Testis (tissue), 3 donors: ENCODE measurements around the gene SRXN1. TPM values are rescaled to one million over a fixed set of nuclear protein-coding genes. Genes with fewer than 3 reads are reported as not detected.

Source experiments
- DNase-seq: peaks from one replicate; pipeline ENCODE4 v3.0.0-alpha.2; 2019
- H3K27ac ChIP-seq, 2 donors: fragments of 200-600 bp; sonication (generic); one replicate each; pipeline ENCODE4 v1.5.1; 2019
- H3K27me3 ChIP-seq: fragments of 200-600 bp; sonication (generic); one replicate; pipeline ENCODE4 v1.5.1; 2019
- H3K36me3 ChIP-seq: fragments of 200-600 bp; sonication (generic); one replicate; pipeline ENCODE4 v1.5.1; 2017; ENCODE audit warnings: low read depth; ENCODE audit errors: missing control alignments
- H3K4me1 ChIP-seq: fragments of 200-600 bp; sonication (generic); one replicate; pipeline ENCODE4 v1.5.1; 2019
- H3K4me3 ChIP-seq, 2 donors: fragments of 200-600 bp; sonication (generic); one replicate each; pipeline ENCODE4 v1.5.1; 2017 to 2019
- H3K9me3 ChIP-seq: fragments of 200-600 bp; sonication (generic); one replicate; pipeline ENCODE4 v1.5.1; 2017
- CTCF ChIP-seq, 3 experiments: fragments of 450-650 bp in 2 of 3; fragments of 200-600 bp in 1 of 3; sonication (generic) in 1 of 3; IDR thresholded peaks; one replicate each; pipeline ENCODE4 v1.5.1; 2016 to 2019; ENCODE audit warnings: antibody characterized with exemption in 3 of 3, mild to moderate bottlenecking in 2 of 3, moderate library complexity in 1 of 3
- POLR2A ChIP-seq: fragments of 450-650 bp; IDR thresholded peaks from one replicate; pipeline ENCODE4 v1.6.1; 2017; ENCODE audit warnings: antibody characterized with exemption, mild to moderate bottlenecking, moderate library complexity
- WGBS, 2 donors: methylation state at CpG; one replicate each; pipeline ENCODE4 v1.1.5; 2018; 5-methylcytosine and 5-hydroxymethylcytosine counted together
- intact Hi-C: fragments of 100-400 bp; cut with DNase I; formaldehyde crosslinking; loops from one replicate; pipeline ENCODE4 v1.15.1; 2023; ENCODE audit warnings: low total_unique reads
- polyA plus RNA-seq: library from polyadenylated mRNA; stranded (reverse); fragments of 350-450 nt; fragmentation: Illumina TruSeq; extraction: RNeasy Lipid Tissue Mini Kit (QIAGEN cat#74804); gene quantifications from one replicate; pipeline ENCODE4 v1.2.3, GENCODE V29; 2014; ENCODE audit warnings: low read depth, low replicate concordance; ENCODE audit not compliant: insufficient read depth
- total RNA-seq, 2 donors: library from RNA; depleted of rRNA; stranded (reverse); fragments of >200 nt; gene quantifications; one replicate each; pipeline ENCODE4 v1.2.3, GENCODE V29; 2016

The SRXN1 gene
- total and polyA plus RNA-seq, 3 donors from 2014 or later, result 20.6 to 29.8 (median 26.9) TPM

GRCh38 chr20:620246-620645, 32.8 kb downstream of the SRXN1 start:
- Histone ChIP-seq H3K9me3 (no peaks in the 10 kb centered on the region), H3K36me3 (no peaks in the 10 kb centered on the region), H3K4me1 (no peaks in the 10 kb centered on the region), H3K27me3 (no peaks in the 10 kb centered on the region), H3K4me3 (no peak overlapping the region), H3K27ac (no peak overlapping the region)
- TF ChIP-seq CTCF (IDR thresholded peaks at IDR 0.05) (no peak), POLR2A (no peak)
- no peak for DNase-seq
- WGBS, 2 donors, result 42 to 70% methylated on average over 7 of the region's 7 CpGs
- intact Hi-C loops, result no loop called here

- H3K4me1 ChIP-seq, result no peaks in the 10 kb centered on the region
- H3K27me3 ChIP-seq, result no peaks in the 10 kb centered on the region
- H3K36me3 ChIP-seq, result no peaks in the 10 kb centered on the region
- no peak for TF ChIP-seq POLR2A
- no peaks in the 10 kb centered on the region for H3K9me3 ChIP-seq
- intact Hi-C loops, result no loop called here
- DNase-seq, result no peak
- no peak overlapping the region for H3K4me3 ChIP-seq
- 84 to 86% methylated on average over 5 of the region's 5 CpGs for WGBS, 2 donors
- H3K27ac ChIP-seq, result no peak overlapping the region
Observed at GRCh38 chr20:618980-619379, 34.0 kb downstream of the SRXN1 start.

GRCh38 chr20:617934-618690, 34.9 kb downstream of the SRXN1 start:
- intact Hi-C loops, result no loop called here
- Histone ChIP-seq H3K4me3 (no peak overlapping the region), H3K27ac (no peak overlapping the region), H3K36me3 (no peaks in the 10 kb centered on the region), H3K27me3 (no peaks in the 10 kb centered on the region), H3K4me1 (no peaks in the 10 kb centered on the region), H3K9me3 (no peaks in the 10 kb centered on the region)
- 70 to 78% methylated on average over 4 of the region's 4 CpGs for WGBS, 2 donors
- DNase-seq, result no peak
- no peak for TF ChIP-seq POLR2A
- TF ChIP-seq CTCF (IDR thresholded peaks at IDR 0.05), result no peak

- intact Hi-C loops, result no loop called here
- 84 to 89% methylated on average over 4 of the region's 4 CpGs for WGBS, 2 donors
- TF ChIP-seq CTCF (IDR thresholded peaks at IDR 0.05) (no peak), POLR2A (no peak)
- Histone ChIP-seq H3K27me3 (no peaks in the 10 kb centered on the region), H3K4me3 (no peak overlapping the region), H3K27ac (no peak overlapping the region), H3K9me3 (no peaks in the 10 kb centered on the region), H3K36me3 (no peaks in the 10 kb centered on the region), H3K4me1 (peaks cover 4% of the 10 kb centered on the region)
- no peak for DNase-seq
Observed at GRCh38 chr20:615514-615913, 37.5 kb downstream of the SRXN1 start.

- DNase-seq, result no peak
- no peaks in the 10 kb centered on the region for H3K27me3 ChIP-seq
- 29 to 40% methylated on average over 8 of the region's 8 CpGs for WGBS, 2 donors
- no peak overlapping the region for H3K4me3 ChIP-seq
- H3K4me1 ChIP-seq, result peaks cover 4% of the 10 kb centered on the region
- H3K36me3 ChIP-seq, result no peaks in the 10 kb centered on the region
- intact Hi-C loops, result no loop called here
- TF ChIP-seq POLR2A (no peak), CTCF (IDR thresholded peaks at IDR 0.05) (no peak)
- H3K27ac ChIP-seq, result no peak overlapping the region
- H3K9me3 ChIP-seq, result no peaks in the 10 kb centered on the region
Observed at GRCh38 chr20:611843-612185, 41.2 kb downstream of the SRXN1 start.
